SU-DHL-6 (cell line): Measurements from ENCODE around the gene GAS5.

Experiments
- H2AFZ ChIP-seq: fragments of 200-600 bp; sonication (generic); 2 replicates; pipeline ENCODE4 v1.6.1; 2014; ENCODE audit warnings: low read depth, mild to moderate bottlenecking, moderate library complexity, mixed read lengths, antibody characterized with exemption, low read length; ENCODE audit not compliant: severe bottlenecking
- H3F3A ChIP-seq: fragments of 200-600 bp; shearing (Covaris generic); 2 replicates; pipeline ENCODE4 v1.6.0; 2016; ENCODE audit warnings: antibody characterized with exemption, mild to moderate bottlenecking; ENCODE audit not compliant: insufficient read depth
- H3K27ac ChIP-seq: fragments of 200-600 bp; sonication (generic); 2 replicates; pipeline ENCODE4 v1.5.1; 2016; ENCODE audit warnings: low read depth, mild to moderate bottlenecking, low read length, moderate library complexity, mixed read lengths
- H3K27me3 ChIP-seq: fragments of 200-600 bp; sonication (generic), shearing (Covaris generic); 2 replicates; pipeline ENCODE4 v1.6.0; 2014; ENCODE audit warnings: mild to moderate bottlenecking, low read length
- H3K36me3 ChIP-seq: fragments of 200-600 bp; sonication (generic); 2 replicates; pipeline ENCODE4 v1.6.1; 2014; ENCODE audit warnings: mild to moderate bottlenecking, low read length, mixed read lengths
- H3K4me2 ChIP-seq: fragments of 300-600, 200-600 bp; shearing (Covaris generic), sonication (generic); 2 replicates; pipeline ENCODE4 v1.6.0; 2014; ENCODE audit warnings: low read length, low read depth, mild to moderate bottlenecking; ENCODE audit not compliant: poor library complexity, severe bottlenecking
- H3K4me3 ChIP-seq: fragments of 200-600 bp; sonication (generic); 2 replicates; pipeline ENCODE4 v1.5.1; 2014; ENCODE audit warnings: antibody characterized with exemption, low read length, mild to moderate bottlenecking, mixed read lengths; ENCODE audit not compliant: insufficient read depth, poor library complexity, severe bottlenecking
- H3K79me2 ChIP-seq: fragments of 200-600 bp; sonication (generic); 2 replicates; pipeline ENCODE4 v1.6.1; 2014; ENCODE audit warnings: mild to moderate bottlenecking, low read length, moderate library complexity; ENCODE audit not compliant: insufficient read depth
- H3K9ac ChIP-seq: fragments of 200-600 bp; sonication (generic); 2 replicates; pipeline ENCODE4 v1.7.0; 2014; ENCODE audit warnings: mild to moderate bottlenecking, low read length
- H3K9me2 ChIP-seq: fragments of 200-600 bp; sonication (generic); replicated peaks from 2 replicates; pipeline ENCODE4 v1.6.1; 2014; ENCODE audit warnings: low read length; ENCODE audit not compliant: insufficient read depth
- H3K9me3 ChIP-seq: fragments of 200-600 bp; sonication (generic); 2 replicates; pipeline ENCODE4 v1.6.1; 2014; ENCODE audit warnings: low read length, mixed read lengths; ENCODE audit not compliant: insufficient read depth
- H4K20me1 ChIP-seq: fragments of 200-600 bp; sonication (generic); 2 replicates; pipeline ENCODE4 v1.6.1; 2014; ENCODE audit warnings: low read depth, mild to moderate bottlenecking, antibody characterized with exemption, low read length, moderate library complexity, mixed read lengths
- CTCF ChIP-seq: fragments of 200-600 bp; sonication (generic); IDR thresholded peaks from one replicate; pipeline ENCODE4 v1.5.1; 2017; ENCODE audit warnings: antibody characterized with exemption, mild to moderate bottlenecking, low read length, moderate library complexity; ENCODE audit not compliant: insufficient read depth, poor library complexity, severe bottlenecking
- EZH2phosphoT487 ChIP-seq: fragments of 200-600 bp; sonication (generic), shearing (Covaris generic); conservative IDR thresholded peaks from 2 replicates; pipeline ENCODE4 v1.6.1; 2018; ENCODE audit warnings: mild to moderate bottlenecking, antibody characterized with exemption, low read length, moderate library complexity, mixed read lengths

GAS5 gene

GRCh38 chr1:173915596-173915995, 47.8 kb upstream of the GAS5 start:
- Histone ChIP-seq H3K79me2 (no peaks in the 10 kb centered on the region), H3K27ac (no peak overlapping the region), H3K27me3 (no peaks in the 10 kb centered on the region), H3K36me3 (no peaks in the 10 kb centered on the region), H2AFZ (no peak overlapping the region), H3K4me3 (no peak overlapping the region), H4K20me1 (no peaks in the 10 kb centered on the region), H3K4me2 (no peak overlapping the region), H3F3A (no peaks in the 10 kb centered on the region), H3K9me2 (no peaks in the 10 kb centered on the region), H3K9ac (no peak overlapping the region), H3K9me3 (no peaks in the 10 kb centered on the region)
- TF ChIP-seq CTCF (no peak), EZH2phosphoT487 (no peak)

DNA sequence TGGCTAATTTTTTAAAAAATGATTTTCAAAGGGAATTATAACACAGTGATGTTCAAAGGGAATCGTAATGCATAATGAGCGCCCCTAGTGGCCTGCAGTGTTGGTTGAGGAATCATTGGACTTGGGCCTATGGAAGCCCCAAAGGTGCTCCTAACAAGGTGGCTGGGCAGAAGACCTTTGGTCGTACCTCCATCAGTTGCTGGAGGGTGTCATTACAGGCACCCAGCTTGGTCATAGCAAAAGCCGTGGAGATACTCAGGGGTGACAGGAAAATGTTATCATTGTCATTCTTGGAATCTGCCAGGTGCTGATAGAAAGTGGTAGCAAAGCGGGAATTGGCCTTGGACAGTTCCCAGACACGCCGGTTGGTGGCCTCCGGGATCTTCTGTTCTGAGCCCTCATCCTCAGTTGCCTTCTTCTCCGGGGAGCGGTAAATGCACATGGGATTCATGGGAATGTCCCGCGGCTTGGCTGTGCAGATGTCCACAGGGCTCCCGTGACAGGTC, 46.6 kb upstream of the GAS5 start:
- TF ChIP-seq EZH2phosphoT487 (no peak), CTCF (peak; percentile 81)
- Histone ChIP-seq H3K9ac (no peak overlapping the region), H3K4me3 (no peak overlapping the region), H3K9me2 (no peaks in the 10 kb centered on the region), H3K9me3 (no peaks in the 10 kb centered on the region), H4K20me1 (no peaks in the 10 kb centered on the region), H3K4me2 (no peak overlapping the region), H3K27me3 (no peaks in the 10 kb centered on the region), H3F3A (no peaks in the 10 kb centered on the region), H3K36me3 (no peaks in the 10 kb centered on the region), H3K79me2 (no peaks in the 10 kb centered on the region), H3K27ac (no peak overlapping the region), H2AFZ (no peak overlapping the region)

GRCh38 chr1:173913111-173913510, 45.3 kb upstream of the GAS5 start:
- Histone ChIP-seq H3K27me3 (no peaks in the 10 kb centered on the region), H3K27ac (no peak overlapping the region), H3K36me3 (no peaks in the 10 kb centered on the region), H3K9me2 (no peaks in the 10 kb centered on the region), H3K79me2 (no peaks in the 10 kb centered on the region), H3K4me3 (no peak overlapping the region), H3K9me3 (no peaks in the 10 kb centered on the region), H3K4me2 (no peak overlapping the region), H3K9ac (no peak overlapping the region), H2AFZ (no peak overlapping the region), H4K20me1 (no peaks in the 10 kb centered on the region), H3F3A (no peaks in the 10 kb centered on the region)
- TF ChIP-seq EZH2phosphoT487: no peak
- no peak for TF ChIP-seq CTCF
